WI38 (cell line): ENCODE results near the gene SYNGR3.
A peak's percentile ranks its signal among the peaks of the same experiment; 100 is the strongest.

Source experiments
- H3K4me3 ChIP-seq: 2 replicates; pipeline ENCODE4 v1.5.1; 2011; ENCODE audit warnings: low read depth, mild to moderate bottlenecking, control low read depth, low read length
- TF ChIP-seq, protein P1 (sequence below): IDR thresholded peaks from 2 replicates; pipeline ENCODE4 v1.5.1; 2012; ENCODE audit warnings: low read depth, mild to moderate bottlenecking, control low read depth, low read length

SYNGR3 gene

DNA sequence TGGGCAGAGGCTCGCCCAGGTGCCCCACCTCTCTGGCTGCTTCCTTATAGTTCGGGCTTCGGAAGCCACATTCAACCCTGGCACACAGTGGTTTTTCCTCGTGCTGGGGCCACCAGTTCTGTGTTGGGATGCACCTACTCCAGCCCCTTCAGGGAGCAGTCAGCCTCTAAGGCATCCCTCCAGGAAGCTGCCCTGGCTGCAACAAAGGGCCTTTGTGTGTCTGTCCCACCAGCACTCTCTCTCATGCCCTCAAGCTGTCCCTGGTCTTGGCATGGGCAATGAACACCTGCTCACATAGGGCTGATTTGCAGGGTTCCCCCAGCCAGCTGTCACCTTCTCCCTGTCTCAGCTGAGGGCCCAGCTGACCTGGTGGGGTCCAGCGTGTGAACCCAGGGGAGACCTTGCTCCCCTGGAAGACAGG lies 7.7 kb upstream of the SYNGR3 start:
- TF ChIP-seq, protein P1, sequence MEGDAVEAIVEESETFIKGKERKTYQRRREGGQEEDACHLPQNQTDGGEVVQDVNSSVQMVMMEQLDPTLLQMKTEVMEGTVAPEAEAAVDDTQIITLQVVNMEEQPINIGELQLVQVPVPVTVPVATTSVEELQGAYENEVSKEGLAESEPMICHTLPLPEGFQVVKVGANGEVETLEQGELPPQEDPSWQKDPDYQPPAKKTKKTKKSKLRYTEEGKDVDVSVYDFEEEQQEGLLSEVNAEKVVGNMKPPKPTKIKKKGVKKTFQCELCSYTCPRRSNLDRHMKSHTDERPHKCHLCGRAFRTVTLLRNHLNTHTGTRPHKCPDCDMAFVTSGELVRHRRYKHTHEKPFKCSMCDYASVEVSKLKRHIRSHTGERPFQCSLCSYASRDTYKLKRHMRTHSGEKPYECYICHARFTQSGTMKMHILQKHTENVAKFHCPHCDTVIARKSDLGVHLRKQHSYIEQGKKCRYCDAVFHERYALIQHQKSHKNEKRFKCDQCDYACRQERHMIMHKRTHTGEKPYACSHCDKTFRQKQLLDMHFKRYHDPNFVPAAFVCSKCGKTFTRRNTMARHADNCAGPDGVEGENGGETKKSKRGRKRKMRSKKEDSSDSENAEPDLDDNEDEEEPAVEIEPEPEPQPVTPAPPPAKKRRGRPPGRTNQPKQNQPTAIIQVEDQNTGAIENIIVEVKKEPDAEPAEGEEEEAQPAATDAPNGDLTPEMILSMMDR, result no peak
- H3K4me3 ChIP-seq, result no peak overlapping the region

DNA sequence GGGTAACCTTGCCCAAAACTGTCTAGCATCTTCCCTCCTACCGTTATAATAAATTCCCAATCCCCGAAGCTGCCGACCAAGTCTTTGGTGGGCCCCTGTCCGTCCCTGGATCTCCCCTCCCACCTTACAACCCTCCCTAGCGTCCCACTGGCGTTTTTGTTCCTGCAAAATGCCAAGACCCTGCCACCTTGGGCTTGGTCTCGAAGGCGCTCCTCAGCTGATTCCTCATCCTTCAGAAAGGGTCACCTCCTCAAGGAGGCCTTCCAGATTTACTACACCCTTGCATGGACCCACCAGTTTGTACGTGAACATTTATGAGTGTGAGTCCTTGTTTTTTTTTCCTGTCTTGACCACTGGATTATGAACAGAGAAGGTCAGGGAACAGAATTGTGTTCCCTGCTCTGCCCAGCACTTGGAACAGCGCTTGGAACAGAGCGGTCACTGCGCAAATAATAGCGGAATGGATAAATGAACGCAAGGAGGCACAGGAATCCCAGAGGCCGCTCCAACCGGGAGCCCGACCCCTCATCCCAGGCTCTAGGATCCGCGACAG lies 6.7 kb upstream of the SYNGR3 start:
- TF ChIP-seq, protein P1, result no peak
- peak overlapping the region; percentile 62 for H3K4me3 ChIP-seq

DNA sequence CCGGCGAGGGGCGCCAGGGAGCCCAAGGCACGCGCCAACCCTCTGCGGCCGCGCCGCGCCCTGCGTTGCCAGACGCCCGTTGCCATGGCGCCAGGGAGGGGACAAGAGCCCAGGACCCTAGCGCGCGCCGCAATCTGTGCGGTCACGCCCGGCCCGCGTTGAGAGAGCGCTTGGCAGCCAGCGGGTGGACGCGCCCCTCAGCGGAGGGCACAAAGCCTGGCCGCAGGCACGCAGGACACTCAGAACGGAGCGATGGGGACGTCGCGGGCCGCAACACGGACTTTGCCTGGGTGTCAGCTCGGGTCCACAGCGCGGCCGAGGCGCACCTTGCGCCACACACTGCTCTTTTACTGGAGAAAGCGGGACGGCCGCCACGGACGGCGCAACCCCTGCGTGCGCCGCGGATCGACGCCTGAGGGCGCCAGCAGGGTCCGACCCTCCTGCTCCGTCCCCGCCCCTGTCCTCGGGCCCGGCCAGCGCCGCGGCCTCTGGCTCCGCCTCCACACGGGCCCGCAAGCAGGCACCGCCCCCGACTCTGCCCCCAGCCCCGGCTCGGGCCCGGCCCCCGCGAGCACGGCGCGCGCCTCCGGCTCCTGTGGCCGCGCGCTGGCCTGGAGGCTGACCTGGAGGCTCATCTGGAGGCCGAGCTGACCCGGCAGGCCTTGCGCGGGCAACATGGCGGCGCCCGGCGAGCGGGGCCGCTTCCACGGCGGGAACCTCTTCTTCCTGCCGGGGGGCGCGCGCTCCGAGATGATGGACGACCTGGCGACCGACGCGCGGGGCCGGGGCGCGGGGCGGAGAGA lies 6.0 kb upstream of the SYNGR3 start, which contains the start of gene GFER:
GFER (plus strand) TSS at position 650 of the 803 bp plus-strand sequence; CDS start at position 676, 26 bp downstream.
- TF ChIP-seq, protein P1, result peak; percentile 27; the same call in 1 of the 2 replicates

DNA sequence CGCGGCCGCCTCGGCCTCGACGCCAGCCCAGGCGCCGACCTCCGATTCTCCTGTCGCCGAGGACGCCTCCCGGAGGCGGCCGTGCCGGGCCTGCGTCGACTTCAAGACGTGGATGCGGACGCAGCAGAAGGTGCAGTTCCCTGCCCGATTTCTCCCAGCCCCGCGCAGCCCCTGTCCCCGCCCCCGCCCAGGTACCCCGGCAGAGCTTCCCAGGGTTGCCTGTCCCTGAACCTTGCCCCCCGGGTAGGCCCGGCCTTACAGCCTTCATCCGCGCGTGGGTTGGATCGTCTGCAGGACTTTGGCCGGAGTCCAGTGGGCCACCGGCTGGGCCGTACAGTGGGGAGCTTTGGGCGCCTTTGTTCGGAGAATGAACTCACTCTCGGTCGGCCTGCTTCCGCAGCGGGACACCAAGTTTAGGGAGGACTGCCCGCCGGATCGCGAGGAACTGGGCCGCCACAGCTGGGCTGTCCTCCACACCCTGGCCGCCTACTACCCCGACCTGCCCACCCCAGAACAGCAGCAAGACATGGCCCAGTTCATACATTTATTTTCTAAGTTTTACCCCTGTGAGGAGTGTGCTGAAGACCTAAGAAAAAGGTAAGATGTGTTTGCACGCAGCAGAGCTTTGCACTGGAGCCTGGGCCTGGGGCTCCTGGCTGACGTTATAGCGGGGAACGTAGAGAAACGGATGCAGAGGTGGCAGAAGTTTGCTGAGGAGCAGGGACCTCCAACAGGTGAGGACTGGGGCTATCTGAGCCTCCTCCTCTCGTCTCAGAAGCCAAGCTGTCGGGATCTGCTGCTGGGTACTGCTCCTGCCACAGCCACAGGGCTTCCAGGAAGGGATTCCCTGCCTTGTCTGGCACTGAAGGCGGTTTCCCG lies 5.2 kb upstream of the SYNGR3 start:
- peak overlapping the region; percentile 74 for H3K4me3 ChIP-seq
- TF ChIP-seq, protein P1, result no peak

More for the DNA sequence above, 6.0 kb upstream of the SYNGR3 start, which contains the start of gene GFER:
- peak within 1 kb of the TSS; percentile 74 for H3K4me3 ChIP-seq

GRCh38 chr16:1985466-1986150 lies 4.2 kb upstream of the SYNGR3 start:
- no peak overlapping the region for H3K4me3 ChIP-seq
- TF ChIP-seq, protein P1, result no peak

DNA sequence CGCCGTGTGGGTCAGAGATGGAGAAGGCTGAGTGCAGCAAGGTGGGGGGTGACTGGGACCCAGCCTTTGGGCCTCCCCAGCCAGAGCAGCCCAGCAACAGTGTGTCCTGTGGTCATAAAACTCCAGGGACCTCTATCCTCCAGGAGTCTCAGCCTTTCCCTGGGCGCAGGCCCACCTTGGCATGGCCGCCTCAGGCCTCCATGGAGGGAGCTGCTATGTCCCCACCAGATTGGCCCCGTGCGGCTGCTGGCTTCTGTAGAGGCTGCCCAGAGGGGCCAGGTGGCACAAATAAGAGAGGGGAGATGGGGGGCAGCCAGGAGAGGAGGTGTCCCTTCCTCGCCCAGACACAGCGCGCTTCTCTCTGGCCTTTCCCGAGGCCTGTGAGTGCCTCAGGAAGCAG lies 2.6 kb upstream of the SYNGR3 start:
- TF ChIP-seq, protein P1, result no peak
- H3K4me3 ChIP-seq, result no peak overlapping the region
